NT2/D1 (cell line): ENCODE measurements around the gene ATL1.

Experiments used
- YY1 ChIP-seq: IDR thresholded peaks from 2 replicates; pipeline ENCODE4 v1.6.1; 2011; ENCODE audit not compliant: insufficient read length, insufficient read depth
- ZNF274 ChIP-seq: IDR thresholded peaks from 2 replicates; pipeline ENCODE4 v1.6.1; 2011; ENCODE audit warnings: mild to moderate bottlenecking, low read depth, low read length

- TF ChIP-seq ZNF274 = no peak
- no peak for TF ChIP-seq YY1
Measured at GRCh38 chr14:50577982-50578381, 18.0 kb downstream of the ATL1 start.
